GM12878 (cell line): ENCODE results near the gene APOC4. TPM values are rescaled to one million over a fixed set of nuclear protein-coding genes. Genes with fewer than 3 reads are reported as not detected.

ENCODE experiments used
- ATF7 ChIP-seq: fragments of 450-650 bp; IDR thresholded peaks from 2 replicates; pipeline ENCODE4 v1.6.1; 2016; ENCODE audit warnings: low read depth, mild to moderate bottlenecking
- BHLHE40 ChIP-seq, 2 experiments: fragments of 450-650 bp in 1 of 2; IDR thresholded peaks; 2 replicates each; pipeline ENCODE4 v1.6.1; 2011 to 2017; ENCODE audit warnings: low read depth in 2 of 2, borderline replicate concordance in 1 of 2, improper control_type of control experiment in 1 of 2, low read length in 1 of 2, mild to moderate bottlenecking in 1 of 2
- CBX5 ChIP-seq: sonication (generic); IDR thresholded peaks from 2 replicates; pipeline ENCODE4 v1.6.1; 2016; ENCODE audit warnings: low read depth, moderate library complexity, mild to moderate bottlenecking, inconsistent platforms
- EED ChIP-seq: sonication (generic); IDR thresholded peaks from 2 replicates; pipeline ENCODE4 v1.6.1; 2016; ENCODE audit warnings: antibody characterized with exemption, low read depth
- GABPA ChIP-seq: IDR thresholded peaks from 2 replicates; pipeline ENCODE4 v1.6.1; 2014; ENCODE audit warnings: antibody characterized with exemption, low read depth, mild to moderate bottlenecking, inconsistent platforms
- GATAD2B ChIP-seq: fragments of 450-650 bp; conservative IDR thresholded peaks from 2 replicates; pipeline ENCODE4 v1.6.1; 2017; ENCODE audit warnings: low read depth, mild to moderate bottlenecking, moderate library complexity
- HSF1 ChIP-seq: fragments of 150-350 bp; IDR thresholded peaks from 2 replicates; pipeline ENCODE4 v1.6.1; 2014; ENCODE audit warnings: mild to moderate bottlenecking, low read depth, low read length
- IKZF1 ChIP-seq: fragments of 450-650 bp; conservative IDR thresholded peaks from 2 replicates; pipeline ENCODE4 v1.6.1; 2017; ENCODE audit warnings: antibody characterized with exemption, mild to moderate bottlenecking
- JUND ChIP-seq: IDR thresholded peaks from 2 replicates; pipeline ENCODE4 v1.6.1; 2012; ENCODE audit warnings: low read depth, mild to moderate bottlenecking, low read length, improper control_type of control experiment, moderate library complexity
- LARP7 ChIP-seq: fragments of 450-650 bp; IDR thresholded peaks from 2 replicates; pipeline ENCODE4 v1.6.1; 2017; ENCODE audit warnings: mild to moderate bottlenecking
- MEF2B ChIP-seq: fragments of 450-650 bp; IDR thresholded peaks from 2 replicates; pipeline ENCODE4 v1.6.1; 2018; ENCODE audit warnings: mild to moderate bottlenecking, moderate library complexity; ENCODE audit not compliant: partially characterized antibody, poor library complexity, severe bottlenecking
- NKRF ChIP-seq: fragments of 450-650 bp; conservative IDR thresholded peaks from 2 replicates; pipeline ENCODE4 v1.6.1; 2017; ENCODE audit warnings: mild to moderate bottlenecking, moderate library complexity
- PKNOX1 ChIP-seq: fragments of 450-650 bp; IDR thresholded peaks from 2 replicates; pipeline ENCODE4 v1.6.1; 2016; ENCODE audit warnings: mild to moderate bottlenecking
- RUNX3 ChIP-seq: IDR thresholded peaks from 2 replicates; pipeline ENCODE4 v1.6.1; 2012; ENCODE audit warnings: low read length, inconsistent platforms
- SMARCA5 ChIP-seq: fragments of 450-650 bp; IDR thresholded peaks from 2 replicates; pipeline ENCODE4 v1.6.1; 2017; ENCODE audit warnings: mild to moderate bottlenecking
- SRF ChIP-seq, 2 experiments: IDR thresholded peaks; 2 replicates each; pipeline ENCODE4 v1.6.1; 2011; ENCODE audit warnings: low read depth in 2 of 2, low read length in 2 of 2, mild to moderate bottlenecking in 1 of 2, moderate library complexity in 1 of 2
- TAF1 ChIP-seq: IDR thresholded peaks from 2 replicates; pipeline ENCODE4 v1.6.1; 2011; ENCODE audit warnings: mild to moderate bottlenecking, low read depth, low read length, borderline replicate concordance
- TARDBP ChIP-seq: IDR thresholded peaks from 2 replicates; pipeline ENCODE4 v1.6.1; 2016; ENCODE audit warnings: borderline replicate concordance
- TCF7 ChIP-seq: IDR thresholded peaks from 2 replicates; pipeline ENCODE4 v1.6.1; 2014; ENCODE audit warnings: antibody characterized with exemption, borderline replicate concordance
- USF1 ChIP-seq: IDR thresholded peaks from 2 replicates; pipeline ENCODE4 v1.6.1; 2011; ENCODE audit warnings: borderline replicate concordance, low read depth, mild to moderate bottlenecking, moderate library complexity, mixed read lengths, low read length; ENCODE audit not compliant: insufficient read depth; ENCODE audit errors: extremely low read length
- YY1 ChIP-seq: IDR thresholded peaks from 2 replicates; pipeline ENCODE4 v1.6.1; 2011; ENCODE audit warnings: low read depth, mild to moderate bottlenecking, low read length
- polyA plus RNA-seq, 11 experiments: library from polyadenylated mRNA; depleted of rRNA in 4 of 11; unstranded in 6 of 11; stranded (reverse) in 5 of 11; fragments of >200 nt; fragmentation: Nextera tagmentation in 4 of 11; fragmentation: Illumina TruSeq in 1 of 11; extraction: Ambion mirVana in 4 of 11; extraction: Trizol in 1 of 11; gene quantifications; 1 replicate in 1 of 11; 2 replicates in 10 of 11; pipeline versions ENCODE4 v1.2.1 to v1.2.3, GENCODE V29; 2011 to 2016; ENCODE audit warnings: inconsistent platforms in 2 of 11, missing spikeins in 2 of 11, low read depth in 1 of 11
- total RNA-seq, 4 experiments: library from RNA; depleted of rRNA in 3 of 4; stranded (reverse); fragments of >200 nt in 3 of 4; fragmentation: Illumina TruSeq in 1 of 4; extraction: Trizol in 1 of 4; gene quantifications; 2 replicates each; pipeline versions ENCODE4 v1.2.1 to v1.2.3, GENCODE V29; 2013 to 2021

The APOC4 gene
- total and polyA plus RNA-seq, 10 of the 15 experiments (the other 5 are each of a cell fraction or from before 2014, with no cell fraction given): not detected

GRCh38 chr19:44955505-44956439 lies 13.7 kb downstream of the APOC4 start (continued):
- no peak for TF ChIP-seq JUND
- TF ChIP-seq BHLHE40 (IDR thresholded peaks at IDR 0.05; ENCODE audit: borderline replicate concordance in 1 of 2, low read depth in 2 of 2, low read length in 1 of 2): peak in 1 of 2 experiments; percentile 58; a peak in 1 of 4 replicates
- TF ChIP-seq USF1: no peak
- no peak for TF ChIP-seq TAF1
- no peak for TF ChIP-seq YY1
- peak; percentile 28; the same call in 1 of the 2 replicates for TF ChIP-seq SMARCA5
- no peak for TF ChIP-seq GABPA
- TF ChIP-seq EED: no peak
- TF ChIP-seq MEF2B: no peak
- 0 out of 2 replicates have a peak, but pooled peaks have one; percentile 8 for TF ChIP-seq NKRF
- no peak for TF ChIP-seq SRF (IDR thresholded peaks at IDR 0.05; ENCODE audit: low read depth in 2 of 2, low read length in 2 of 2)
- TF ChIP-seq LARP7: peak; percentile 75
- TF ChIP-seq IKZF1: 0 out of 2 replicates have a peak, but pooled peaks have one; percentile 26
- no peak for TF ChIP-seq RUNX3
- TF ChIP-seq TCF7: no peak
- no peak for TF ChIP-seq TARDBP
- TF ChIP-seq GATAD2B: 0 out of 2 replicates have a peak, but pooled peaks have one; percentile 46
- no peak for TF ChIP-seq PKNOX1
- no peak for TF ChIP-seq HSF1
- no peak for TF ChIP-seq ATF7
- no peak for TF ChIP-seq CBX5
